ENCODE results near the gene MANSC4. TPM values are rescaled to one million over a fixed set of nuclear protein-coding genes. Genes with fewer than 3 reads are reported as not detected.

The MANSC4 gene
- polyA plus RNA-seq, 3 donors = 0.08 TPM; not detected in 2

DNA sequence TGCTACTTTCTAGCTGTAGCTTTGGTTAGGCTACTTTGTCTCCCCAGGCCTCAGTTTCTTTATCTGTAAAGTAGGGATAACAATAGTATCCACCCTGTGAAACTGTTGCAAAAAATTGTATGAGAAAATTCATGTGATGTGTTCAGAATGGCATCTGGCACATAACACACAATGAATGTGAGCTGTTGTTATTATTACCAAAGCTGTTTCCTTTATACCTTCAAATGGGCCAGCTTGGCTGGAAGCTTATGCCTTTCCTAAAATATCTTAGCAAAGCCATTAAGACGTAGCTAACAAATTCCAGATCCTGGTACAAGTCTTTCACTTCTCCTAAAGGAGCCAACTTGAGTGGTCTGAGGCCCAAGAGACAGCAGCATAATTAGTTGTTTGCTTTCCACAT, 25.2 kb upstream of the MANSC4 start:
- 0 to 31% (median 0%) methylated on average over 1 of the region's 1 CpG for WGBS, 3 donors

DNA sequence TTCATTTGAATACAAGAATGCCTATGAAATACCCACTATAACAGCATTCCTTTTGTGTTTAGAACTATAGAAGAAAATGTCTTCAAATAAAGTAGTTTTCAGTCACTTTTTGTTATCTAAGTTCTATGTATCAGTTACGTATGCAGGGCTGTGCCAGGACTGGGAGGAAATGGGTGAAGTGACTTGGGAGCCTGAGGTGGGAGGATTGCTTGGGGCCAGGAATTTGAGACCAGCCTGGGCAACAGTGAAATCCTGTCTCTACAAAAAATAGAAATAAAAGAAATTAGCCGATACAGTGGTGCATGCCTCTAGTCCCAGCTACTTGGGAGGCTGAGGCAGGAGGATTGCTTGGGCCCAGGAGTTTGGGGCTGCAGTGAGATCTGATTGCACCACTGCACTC, 22.9 kb upstream of the MANSC4 start:
- no peak overlapping the region for H3K27ac ChIP-seq (ENCODE audit: low read depth, low read length)
- 73 to 95% (median 88%) methylated on average over 2 of the region's 2 CpGs for WGBS, 3 donors

More for the DNA sequence above, 25.2 kb upstream of the MANSC4 start:
- no peak overlapping the region for H3K27ac ChIP-seq (ENCODE audit: low read depth, low read length)

DNA sequence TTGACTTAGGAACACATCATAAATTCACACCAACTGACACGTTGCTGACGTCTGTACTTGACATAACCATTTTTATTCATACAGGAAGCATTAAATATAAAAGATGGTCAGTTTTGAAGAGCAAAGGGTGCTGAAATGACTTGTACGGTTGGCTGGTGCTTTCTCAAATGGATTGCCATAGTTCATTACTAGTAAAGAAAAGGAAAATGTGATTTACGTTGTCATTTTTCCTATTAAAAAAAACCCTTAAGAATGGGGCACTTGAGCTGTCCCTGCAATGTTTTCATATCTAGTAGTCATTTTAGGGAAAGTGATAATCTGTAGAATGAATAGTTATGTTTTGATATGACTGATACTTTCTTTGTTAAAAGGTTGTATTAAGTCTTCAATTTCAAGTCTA, 22.5 kb upstream of the MANSC4 start:
- WGBS, 3 donors = 63 to 69% (median 67%) methylated on average over 4 of the region's 4 CpGs
- no peak overlapping the region for H3K27ac ChIP-seq (ENCODE audit: low read depth, low read length)

DNA sequence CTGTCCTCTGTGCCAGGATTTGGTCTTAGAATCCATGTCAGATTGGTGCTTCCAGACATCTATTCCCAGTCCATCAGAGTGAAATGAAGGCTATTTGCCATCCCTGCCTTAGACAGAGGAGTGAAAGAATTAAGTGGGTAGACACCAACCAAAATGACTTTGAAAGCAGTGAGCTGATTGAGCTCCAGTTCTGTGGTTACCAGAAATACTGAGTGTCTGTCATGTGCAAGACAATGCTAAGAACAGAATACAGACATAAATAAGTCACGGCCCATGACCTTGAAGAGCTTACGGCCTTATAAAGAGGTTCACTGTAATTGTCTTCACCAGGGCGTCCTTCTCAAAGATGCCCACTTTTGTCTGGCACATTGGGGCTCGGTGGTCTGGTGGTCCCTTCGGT, 21.6 kb upstream of the MANSC4 start:
- 85 to 96% (median 94%) methylated on average over 5 of the region's 5 CpGs for WGBS, 3 donors
- no peak overlapping the region for H3K27ac ChIP-seq (ENCODE audit: low read depth, low read length)

DNA sequence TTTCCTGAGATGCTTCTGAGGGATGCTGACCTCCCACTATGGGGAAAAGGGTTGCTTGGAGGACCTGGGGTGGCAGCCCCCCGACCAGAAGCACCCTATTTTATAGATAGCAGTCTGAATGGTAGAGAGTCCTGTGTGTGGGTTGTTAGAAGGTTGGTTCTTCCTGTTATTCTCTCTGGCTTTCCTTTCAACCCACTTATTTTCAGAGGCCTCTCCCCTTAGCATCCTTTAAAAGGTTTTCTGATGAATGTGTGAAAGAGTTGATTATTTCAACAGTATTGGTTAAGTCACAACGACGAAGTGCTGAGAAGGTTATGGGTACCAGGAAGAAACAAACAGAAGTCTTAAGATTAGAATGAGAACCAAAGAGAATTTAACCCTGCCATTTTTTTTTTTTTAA, 20.8 kb upstream of the MANSC4 start:
- H3K27ac ChIP-seq (ENCODE audit: low read depth, low read length) = no peak overlapping the region
- 74 to 83% (median 78%) methylated on average over 3 of the region's 3 CpGs for WGBS, 3 donors

DNA sequence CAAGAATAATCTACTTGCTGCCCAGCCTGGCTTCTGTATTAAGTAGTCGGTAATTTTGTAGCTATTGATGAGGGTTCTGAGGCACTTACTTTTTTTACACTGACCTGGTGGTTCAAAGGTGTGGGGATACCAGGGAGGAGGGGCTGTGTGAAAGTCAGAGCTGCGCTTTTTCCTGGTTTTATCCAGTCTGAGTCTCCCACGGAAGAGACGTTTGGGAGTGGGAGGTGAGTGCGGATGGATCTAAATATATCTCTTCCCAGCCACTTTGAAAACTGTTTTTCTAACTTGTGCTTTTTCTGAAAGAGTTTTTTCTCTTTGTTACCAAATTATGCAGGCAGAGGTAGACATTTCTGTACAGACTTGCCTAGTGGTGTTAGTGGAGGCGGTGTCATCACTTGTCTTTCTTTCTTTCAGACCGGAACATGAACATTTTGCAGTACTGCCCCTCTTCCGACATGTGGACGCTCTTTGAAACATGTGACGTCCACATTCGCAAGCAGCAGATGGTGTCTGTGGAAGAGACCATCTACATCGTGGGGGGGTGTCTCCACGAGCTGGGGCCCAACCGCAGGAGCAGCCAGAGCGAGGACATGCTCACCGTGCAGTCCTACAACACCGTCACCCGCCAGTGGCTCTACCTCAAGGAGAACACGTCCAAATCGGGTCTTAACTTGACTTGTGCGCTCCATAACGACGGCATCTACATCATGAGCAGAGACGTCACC, 17.4 kb upstream of the MANSC4 start:
- 95 to 97% (median 96%) methylated on average over 24 of the region's 24 CpGs for WGBS, 3 donors
- no peak overlapping the region for H3K27ac ChIP-seq (ENCODE audit: low read depth, low read length)

DNA sequence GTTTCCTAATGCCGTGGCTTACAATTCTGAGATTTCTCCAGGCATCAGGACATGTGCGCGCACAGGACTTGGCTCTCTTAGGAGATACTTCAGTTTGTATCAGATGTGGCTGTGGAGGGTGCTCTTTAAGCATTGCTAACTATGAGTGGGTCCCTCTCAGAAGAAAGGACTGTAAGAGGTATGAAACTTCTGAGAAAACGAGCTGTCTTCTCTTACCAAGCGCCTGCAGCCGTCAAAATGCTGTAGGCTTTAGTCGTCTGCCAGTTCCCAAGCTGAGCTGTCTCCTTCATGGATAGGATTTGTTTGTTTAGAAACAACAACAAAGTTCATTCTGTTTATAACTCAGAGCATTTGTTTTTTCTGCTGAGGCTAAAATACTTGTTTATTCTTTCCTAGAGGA, 16.1 kb upstream of the MANSC4 start:
- H3K27ac ChIP-seq (ENCODE audit: low read depth, low read length) = no peak overlapping the region
- WGBS, 3 donors = 85 to 93% (median 90%) methylated on average over 7 of the region's 7 CpGs

DNA sequence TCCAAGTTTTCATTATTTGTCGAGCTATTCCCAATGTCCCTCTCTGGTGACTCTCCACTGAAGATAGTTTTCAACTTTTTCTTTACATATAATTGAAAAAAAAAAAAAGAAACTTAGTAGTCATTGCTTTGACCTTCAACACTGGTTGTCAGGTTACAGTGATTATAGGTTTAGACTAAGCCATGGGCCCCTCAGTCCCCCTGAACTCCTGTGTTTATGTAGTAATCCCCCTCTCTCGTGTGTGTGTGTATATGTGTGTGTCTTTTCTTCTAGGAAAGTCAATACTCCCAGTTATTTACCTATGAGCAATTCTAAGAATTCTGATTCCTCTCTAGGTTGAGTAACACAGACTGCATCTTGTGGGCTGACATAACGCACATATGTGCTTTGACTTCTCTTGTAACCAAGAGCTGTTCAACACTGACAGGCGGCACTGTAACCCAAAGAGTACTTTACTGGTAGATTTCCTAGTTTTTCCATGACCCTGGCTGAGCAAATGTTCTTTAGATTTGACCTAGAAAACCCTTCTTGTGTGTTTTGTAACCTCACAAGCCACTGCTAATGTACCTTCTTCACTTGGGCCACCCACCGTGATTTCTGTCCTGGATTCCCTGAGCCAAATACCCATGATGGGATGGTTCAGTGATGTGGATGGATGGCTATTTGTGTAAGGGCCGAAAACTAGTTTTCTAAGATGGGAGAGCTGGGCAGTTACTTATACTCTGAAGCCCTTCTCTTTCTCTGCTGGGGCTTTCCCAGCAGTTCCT, 15.0 kb upstream of the MANSC4 start:
- no peak overlapping the region for H3K27ac ChIP-seq (ENCODE audit: low read depth, low read length)
- 75 to 89% (median 88%) methylated on average over 6 of the region's 6 CpGs for whole genome bisulfite sequencing, 3 donors

DNA sequence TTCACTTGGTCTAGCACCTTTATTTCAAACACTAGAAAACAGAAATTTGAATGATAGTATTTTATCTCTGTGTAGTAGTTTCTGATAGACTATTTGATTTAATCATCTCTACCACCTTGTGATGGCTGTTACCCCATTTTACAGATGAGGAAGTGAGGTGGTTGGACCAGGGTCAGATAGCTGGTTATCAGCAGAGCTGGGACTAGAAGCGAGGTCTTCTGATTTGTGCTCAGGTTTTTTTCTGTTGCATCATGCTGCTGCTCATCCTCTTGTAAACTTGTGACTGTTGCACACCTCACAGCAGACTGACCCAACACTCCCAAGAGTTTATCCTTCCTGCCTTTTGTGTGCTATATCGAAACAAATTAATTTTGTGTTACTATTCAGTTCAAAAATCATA, 10.1 kb upstream of the MANSC4 start:
- 94 to 95% (median 95%) methylated on average over 2 of the region's 2 CpGs for WGBS, 3 donors
- H3K27ac ChIP-seq (ENCODE audit: low read depth, low read length) = no peak overlapping the region

DNA sequence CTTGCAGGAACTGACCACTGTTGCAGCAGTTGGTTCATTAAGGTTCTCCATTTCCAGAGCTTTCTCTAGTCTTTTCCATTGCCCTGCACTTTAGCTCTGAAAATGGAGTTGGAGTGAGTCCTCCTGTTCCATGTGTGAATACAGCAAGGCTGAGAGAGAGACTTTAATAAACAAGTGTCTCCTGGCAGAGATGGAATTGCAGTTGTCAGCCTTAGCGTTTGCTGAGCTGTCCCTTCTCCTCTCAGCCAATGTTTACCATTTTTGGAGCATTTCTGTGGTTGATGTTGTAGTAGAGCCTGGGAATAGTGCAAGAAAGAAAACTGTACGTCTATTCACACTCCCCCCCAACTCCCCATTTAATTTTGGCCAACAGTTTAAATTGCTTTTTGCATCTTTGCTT, 7.5 kb upstream of the MANSC4 start:
- H3K27ac ChIP-seq (ENCODE audit: low read depth, low read length) = no peak overlapping the region
- 51 to 84% (median 80%) methylated on average over 2 of the region's 2 CpGs for WGBS, 3 donors

DNA sequence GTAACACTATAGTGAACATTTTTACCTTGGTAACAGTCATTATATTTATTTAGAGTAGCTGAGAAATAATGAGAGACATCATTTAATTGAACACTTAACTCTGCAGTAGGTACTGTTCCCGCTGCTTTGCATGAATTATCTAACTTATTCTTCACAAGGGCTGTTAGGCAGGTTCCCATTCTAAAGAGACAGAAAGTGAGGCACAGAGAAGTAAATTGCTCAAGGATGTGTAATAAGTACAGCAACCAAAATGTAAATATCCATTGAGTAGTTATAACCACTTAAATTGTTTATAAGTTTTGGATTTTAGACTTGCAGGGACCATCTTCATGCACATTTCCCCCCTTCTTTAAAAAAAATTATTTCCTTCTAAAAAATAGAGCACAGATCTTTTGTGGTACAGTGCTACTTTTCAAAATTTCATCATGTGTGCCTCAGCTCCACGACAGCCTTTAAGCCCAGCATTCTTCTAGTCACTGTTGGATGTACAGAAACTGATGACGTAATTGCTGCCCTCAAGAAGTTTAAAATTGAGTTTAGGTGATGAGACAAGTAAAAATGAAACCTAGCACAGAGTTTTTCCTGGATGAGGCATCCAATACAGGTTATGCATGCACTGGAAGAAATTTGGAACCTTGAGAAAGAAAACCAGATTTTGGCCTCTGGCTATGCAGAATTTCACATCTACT, 6.0 kb upstream of the MANSC4 start:
- WGBS, 3 donors = 63 to 82% (median 64%) methylated on average over 3 of the region's 3 CpGs
- H3K27ac ChIP-seq (ENCODE audit: low read depth, low read length) = no peak overlapping the region

DNA sequence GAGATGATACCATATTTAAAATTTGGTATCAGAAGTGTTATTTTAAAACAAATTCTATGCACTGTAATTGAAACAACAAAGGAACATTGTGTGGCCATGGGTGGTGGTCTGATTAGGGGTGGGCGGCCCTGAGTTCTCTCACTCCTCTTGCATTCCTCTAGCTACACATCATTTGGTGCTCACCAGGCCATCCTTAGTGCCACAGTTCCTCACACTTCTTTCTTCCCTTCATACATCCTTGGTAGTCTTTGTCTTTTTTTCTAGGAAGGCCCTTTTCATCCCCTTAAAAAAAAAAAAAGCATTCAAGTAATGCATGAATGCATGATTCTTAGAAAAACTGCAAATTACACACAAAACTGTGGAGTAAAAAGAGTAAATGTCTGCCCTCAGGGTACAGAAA, 2.4 kb upstream of the MANSC4 start:
- WGBS, 3 donors = 79 to 100% (median 94%) methylated on average over 1 of the region's 1 CpG
- H3K27ac ChIP-seq (ENCODE audit: low read depth, low read length) = no peak overlapping the region

DNA sequence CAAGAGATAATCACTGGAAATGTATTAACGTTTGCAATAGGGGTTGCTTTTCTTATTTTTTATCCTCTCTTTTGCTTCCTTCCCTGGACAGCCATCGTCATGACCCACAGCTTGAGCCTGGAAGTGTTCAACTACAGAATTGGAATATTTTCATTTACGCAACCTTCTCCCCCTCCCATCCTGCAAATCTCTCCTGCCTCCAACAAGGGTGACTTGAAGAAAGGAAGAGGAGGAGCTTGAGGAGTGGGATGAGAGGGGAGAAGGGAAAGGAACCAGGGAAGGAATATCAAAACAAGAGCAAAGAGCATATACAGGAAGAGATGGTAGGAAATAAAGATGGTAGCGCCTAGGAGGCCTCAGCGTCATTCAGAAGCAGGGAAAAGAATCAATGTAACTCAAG, 1.6 kb upstream of the MANSC4 start:
- WGBS, 3 donors = 51 to 65% (median 60%) methylated on average over 5 of the region's 5 CpGs
- H3K27ac ChIP-seq (ENCODE audit: low read depth, low read length) = no peak overlapping the region

DNA sequence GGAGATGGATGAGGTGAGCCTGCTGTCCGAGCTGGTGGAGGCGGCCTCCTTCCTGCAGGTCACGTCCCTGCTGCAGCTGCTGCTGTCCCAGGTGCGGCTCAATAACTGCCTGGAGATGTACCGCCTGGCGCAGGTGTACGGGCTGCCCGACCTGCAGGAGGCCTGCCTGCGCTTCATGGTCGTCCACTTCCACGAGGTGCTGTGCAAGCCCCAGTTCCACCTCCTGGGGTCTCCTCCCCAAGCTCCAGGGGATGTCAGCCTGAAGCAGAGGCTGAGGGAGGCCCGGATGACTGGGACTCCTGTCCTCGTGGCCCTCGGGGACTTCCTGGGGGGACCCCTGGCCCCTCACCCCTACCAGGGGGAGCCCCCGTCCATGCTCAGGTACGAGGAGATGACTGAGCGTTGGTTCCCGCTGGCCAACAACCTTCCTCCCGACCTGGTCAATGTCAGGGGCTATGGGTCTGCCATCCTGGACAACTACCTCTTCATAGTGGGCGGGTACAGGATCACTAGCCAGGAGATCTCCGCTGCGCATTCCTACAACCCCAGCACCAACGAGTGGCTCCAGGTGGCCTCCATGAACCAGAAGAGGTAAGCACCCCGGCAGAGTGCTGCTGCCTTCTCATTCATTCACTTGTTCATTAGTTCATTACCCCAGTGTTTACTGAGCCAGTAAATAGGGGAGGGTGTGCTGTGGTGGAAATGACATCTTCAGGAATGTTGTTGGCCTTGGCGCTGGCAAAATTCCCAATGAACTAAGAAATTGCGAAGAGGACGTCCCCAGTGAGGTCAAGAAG, 774 bp upstream of the MANSC4 start:
- WGBS, 3 donors = 6 to 20% (median 18%) methylated on average over 25 to 27 of the region's 27 CpGs
- H3K27ac ChIP-seq (ENCODE audit: low read depth, low read length) = no peak overlapping the region

DNA sequence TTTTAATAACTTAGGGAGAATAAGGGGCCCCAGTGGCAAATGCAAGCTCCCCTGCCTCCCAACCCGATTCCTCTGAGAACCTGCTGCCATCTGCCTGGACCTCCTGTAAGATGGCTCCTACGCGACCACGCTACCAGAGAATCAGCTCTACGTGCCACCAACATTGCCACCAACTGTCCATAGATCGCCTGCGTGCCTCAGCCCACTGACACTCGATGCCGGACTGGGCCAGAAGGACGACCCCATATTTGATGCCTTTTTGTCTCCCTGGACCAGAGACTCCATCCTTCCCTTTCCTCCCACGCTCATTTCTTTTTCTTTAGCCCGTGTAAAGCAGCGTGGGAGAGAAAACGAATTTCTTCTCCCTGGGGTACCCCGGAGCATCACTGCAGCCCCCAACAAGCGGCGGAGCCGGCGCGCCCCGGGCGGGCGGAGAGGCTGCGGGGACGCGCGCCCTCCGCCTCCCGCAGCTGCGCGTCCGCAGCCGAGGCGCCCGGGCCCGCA, 568 bp downstream of the MANSC4 start:
- H3K27ac ChIP-seq (ENCODE audit: low read depth, low read length) = no peak overlapping the region
- WGBS, 3 donors = 0 to 5% (median 4%) methylated on average over 33 to 36 of the region's 36 CpGs

DNA sequence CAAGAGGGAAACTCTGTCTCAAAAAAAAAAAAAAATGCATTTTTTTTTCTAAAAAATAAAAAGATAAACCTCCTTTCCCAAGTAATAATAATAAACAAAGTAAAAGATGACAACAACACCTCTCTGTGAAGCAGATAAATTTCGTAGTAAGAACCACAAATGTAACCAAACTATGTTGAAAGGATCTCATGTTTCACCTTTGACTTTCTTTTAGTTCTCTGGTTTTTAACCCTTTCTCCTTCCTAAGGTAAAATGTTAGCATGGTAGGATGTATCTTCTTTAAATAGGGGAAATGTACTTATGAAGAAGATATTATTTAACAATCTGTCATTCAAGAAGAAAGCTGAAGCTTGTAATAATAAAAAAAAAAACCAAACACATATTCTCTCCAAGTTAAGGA, 1.8 kb downstream of the MANSC4 start:
- 38 to 53% (median 44%) methylated on average over 1 of the region's 1 CpG for WGBS, 3 donors

DNA sequence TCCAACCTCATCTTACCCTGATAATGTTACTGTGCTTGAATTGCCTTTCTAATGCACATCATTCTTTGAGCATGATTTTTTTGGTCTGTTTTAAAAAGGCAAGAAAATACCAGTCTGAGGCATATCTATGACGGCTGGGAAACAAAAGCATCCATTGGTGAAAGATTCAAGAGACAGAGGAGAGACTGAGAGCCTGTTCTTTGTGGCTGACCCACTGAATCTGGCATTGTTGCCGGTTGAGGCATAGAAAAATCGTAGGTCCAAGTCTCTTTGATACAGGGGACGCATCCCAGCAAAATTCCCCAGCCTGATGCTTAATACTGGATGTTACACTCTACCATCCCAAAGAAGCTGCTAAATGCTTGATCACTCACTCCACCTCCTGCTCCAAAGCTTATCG, 2.9 kb downstream of the MANSC4 start:
- no peak overlapping the region for H3K27ac ChIP-seq (ENCODE audit: low read depth, low read length)
- 84 to 88% (median 85%) methylated on average over 5 of the region's 5 CpGs for WGBS, 3 donors

More for the DNA sequence above, 1.8 kb downstream of the MANSC4 start:
- no peak overlapping the region for H3K27ac ChIP-seq (ENCODE audit: low read depth, low read length)

DNA sequence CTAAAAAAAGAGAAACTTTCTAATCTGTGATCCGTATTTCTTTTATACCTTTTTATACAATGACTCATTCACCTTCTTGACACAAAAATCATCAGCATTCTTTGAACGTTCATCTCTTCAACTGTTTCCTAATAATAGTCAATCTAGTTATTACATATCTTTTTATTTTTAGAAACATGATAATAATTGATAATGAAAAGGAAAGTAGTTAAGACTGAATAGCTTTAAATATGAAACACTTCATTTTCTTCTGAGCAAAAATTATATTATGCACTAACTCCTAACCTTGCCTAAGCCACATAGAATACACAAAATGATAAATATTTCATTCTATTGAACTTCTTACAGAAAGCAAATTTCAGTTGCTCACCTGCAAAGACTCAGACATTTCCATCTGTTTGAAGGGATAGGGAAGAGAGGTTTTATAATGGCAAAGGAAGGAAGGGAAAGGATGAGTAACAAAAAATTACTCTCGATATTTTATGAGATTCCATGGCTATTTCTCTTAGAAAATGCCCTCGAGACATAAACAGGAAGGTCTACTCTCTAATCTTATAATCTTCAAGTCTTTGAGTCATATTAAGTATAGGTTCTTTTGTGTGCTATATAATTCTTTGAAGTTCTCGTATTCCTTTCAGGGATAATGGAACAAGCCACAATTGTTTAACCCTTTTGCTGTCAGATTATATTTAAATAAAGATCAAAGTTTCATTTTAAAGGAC, 7.5 kb downstream of the MANSC4 start:
- no peak overlapping the region for H3K27ac ChIP-seq (ENCODE audit: low read depth, low read length)
- WGBS, 3 donors = 40 to 60% (median 54%) methylated on average over 5 of the region's 5 CpGs
